Eye (tissue), 1 donor: ENCODE data around the gene ZNF630.
"Not testable (repeated sequence)": the region's sequence is repeated elsewhere in the genome, so short reads cannot be mapped to it uniquely, and the experiment has no call there.

Source experiments
- DNase-seq: peaks from one replicate; pipeline ENCODE4 v3.0.0-alpha.2; 2015

The ZNF630 gene

GRCh38 chrX:48028091-48028490 is 43.3 kb downstream of the ZNF630 start:
- DNase-seq = no peak

- peak; percentile 2 for DNase-seq
Measured at GRCh38 chrX:48027545-48027944, 43.9 kb downstream of the ZNF630 start.

GRCh38 chrX:48025561-48025960 is 45.9 kb downstream of the ZNF630 start:
- DNase-seq = peak; percentile 83

GRCh38 chrX:48022738-48023137 is 48.7 kb downstream of the ZNF630 start:
- no peak for DNase-seq

- DNase-seq = no peak
Measured at GRCh38 chrX:48022100-48022499, 49.3 kb downstream of the ZNF630 start.

GRCh38 chrX:48021026-48021900 is 50.2 kb downstream of the ZNF630 start:
- peak; percentile 94 for DNase-seq

- not testable (repeated sequence) for DNase-seq
Measured at GRCh38 chrX:48020472-48020871, 51.0 kb downstream of the ZNF630 start.

- DNase-seq = not testable (repeated sequence)
Measured at GRCh38 chrX:48019892-48020291, 51.5 kb downstream of the ZNF630 start.

- not testable (repeated sequence) for DNase-seq
Measured at GRCh38 chrX:48016583-48017310, 54.7 kb downstream of the ZNF630 start.

GRCh38 chrX:48009445-48009960 is 61.9 kb downstream of the ZNF630 start:
- DNase-seq = not testable (repeated sequence)
